Amniotic epithelial cell (primary cell): ENCODE measurements around the gene KBTBD12.

Source experiments
- DNase-seq: peaks from one replicate; pipeline ENCODE4 v3.0.0-alpha.2; 2010; ENCODE audit warnings: low read depth

Gene KBTBD12

GRCh38 chr3:128014548-128014947, 99.5 kb downstream of the KBTBD12 start:
- DNase-seq = no peak

- DNase-seq = no peak
These were observed 101.5 kb downstream of the KBTBD12 start for GRCh38 chr3:128016502-128016901.

DNA sequence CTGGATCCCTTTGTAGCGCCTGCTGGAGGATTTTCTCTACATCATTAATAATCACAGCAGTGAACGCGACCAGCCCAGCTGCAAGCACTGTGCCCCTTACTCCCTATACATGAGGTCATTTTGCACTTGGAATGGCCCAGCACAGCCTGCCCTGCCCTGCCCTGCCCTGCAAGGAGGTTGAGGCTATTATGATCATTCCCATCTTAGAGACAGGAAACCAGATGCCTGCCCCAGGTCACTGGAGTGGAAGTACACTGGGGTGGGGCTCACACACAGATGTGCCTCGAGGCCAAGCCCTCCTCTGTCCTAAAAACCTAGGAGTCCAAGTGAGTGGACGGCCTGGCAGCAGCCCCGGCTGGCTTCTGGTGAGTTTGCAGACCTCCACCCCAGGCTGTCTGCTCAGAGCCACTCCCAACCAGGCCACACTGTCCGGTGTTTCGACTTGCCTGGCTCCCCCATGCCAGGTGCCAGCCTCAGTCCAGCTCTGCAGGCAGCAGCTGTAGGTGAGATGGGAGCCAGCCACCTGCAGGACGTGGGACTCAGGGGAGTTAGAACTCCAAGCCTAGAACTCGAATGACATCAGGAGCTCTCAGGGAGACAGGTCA, 106.8 kb downstream of the KBTBD12 start:
- DNase-seq = no peak

DNA sequence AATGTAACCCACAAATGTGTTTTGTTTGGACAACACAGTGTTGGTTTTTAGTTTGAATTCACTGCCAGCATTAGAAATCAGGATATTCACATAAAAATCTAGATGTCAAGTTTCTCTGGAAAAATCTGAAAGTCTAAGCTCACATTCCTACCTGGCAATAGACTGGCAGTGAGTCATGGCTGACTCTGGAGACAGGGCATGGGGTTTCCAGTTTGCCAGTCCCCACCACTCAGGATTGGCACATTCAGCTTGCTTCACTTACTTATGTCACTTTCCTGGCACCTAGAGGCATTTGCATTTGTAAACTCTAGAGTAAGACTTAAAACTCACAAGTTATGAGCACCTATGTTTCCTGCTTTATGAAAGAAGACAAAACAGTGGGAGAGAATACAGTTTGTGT, 118.1 kb downstream of the KBTBD12 start:
- no peak for DNase-seq

DNA sequence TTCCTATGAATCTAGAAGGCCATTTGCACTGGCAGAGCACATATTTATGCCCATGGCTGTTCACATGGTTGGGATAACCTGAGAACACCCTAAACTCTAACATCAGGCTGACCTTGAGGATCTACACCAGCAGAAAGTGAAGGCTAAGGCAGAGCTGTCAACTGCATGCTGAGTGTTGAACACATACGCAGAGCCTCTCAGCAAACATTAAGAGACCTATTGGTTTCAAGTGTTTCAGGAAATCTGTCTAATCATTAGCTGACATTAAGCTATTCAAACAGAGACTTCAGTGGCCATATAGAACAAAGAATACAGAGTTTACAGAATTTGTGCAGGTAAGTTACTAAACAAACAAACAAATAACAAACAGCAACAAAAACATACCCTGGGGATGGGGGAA, 121.1 kb downstream of the KBTBD12 start:
- no peak for DNase-seq
